Peyer's patch (tissue), 4 donors: ENCODE measurements around the gene STIP1. TPM values are rescaled to one million over a fixed set of nuclear protein-coding genes. Genes with fewer than 3 reads are reported as not detected.

Experiments used
- DNase-seq, 3 donors: peaks; one replicate each; pipeline ENCODE4 v3.0.0-alpha.2; 2017 to 2019
- H3K27ac ChIP-seq, 4 donors: fragments of 200-600 bp; sonication (generic); one replicate each; pipeline ENCODE4 v1.5.1; 2016 to 2019
- H3K27me3 ChIP-seq, 2 donors: fragments of 200-600 bp; sonication (generic); one replicate each; pipeline ENCODE4 v1.5.1; 2019
- H3K36me3 ChIP-seq, 3 donors: fragments of 200-600 bp; sonication (generic); one replicate each; pipeline ENCODE4 v1.5.1; 2016 to 2019
- H3K4me1 ChIP-seq, 4 donors: fragments of 200-600 bp; sonication (generic); one replicate each; pipeline ENCODE4 v1.5.1; 2016 to 2019
- H3K4me3 ChIP-seq, 4 donors: fragments of 200-600 bp; sonication (generic); 1 replicate in 3 of 4; 2 replicates in 1 of 4; pipeline ENCODE4 v1.5.1; 2016 to 2019; ENCODE audit warnings: mild to moderate bottlenecking in 1 of 4
- H3K9me3 ChIP-seq, 4 donors: fragments of 200-600 bp; sonication (generic); one replicate each; pipeline ENCODE4 v1.5.1; 2016 to 2019; ENCODE audit warnings: mild to moderate bottlenecking in 1 of 4
- CTCF ChIP-seq, 6 experiments: fragments of 450-650 bp in 4 of 6; fragments of 200-600 bp in 2 of 6; sonication (generic) in 1 of 6; IDR thresholded peaks; one replicate each; pipeline ENCODE4 v1.5.1; 2017 to 2019; ENCODE audit warnings: antibody characterized with exemption in 6 of 6, mild to moderate bottlenecking in 3 of 6, moderate library complexity in 1 of 6
- POLR2A ChIP-seq, 2 donors: fragments of 450-650 bp; IDR thresholded peaks; one replicate each; pipeline ENCODE4 v1.5.1; 2017; ENCODE audit warnings: antibody characterized with exemption in 2 of 2, mild to moderate bottlenecking in 2 of 2, moderate library complexity in 2 of 2
- total RNA-seq, 4 donors: library from RNA; depleted of rRNA; stranded (reverse); fragments of >200 nt; gene quantifications; one replicate each; pipeline ENCODE4 v1.1.0, GENCODE V29; 2016

The STIP1 gene
- total RNA-seq, 4 donors from 2014 or later, result 50.3 to 106 (median 67.0) TPM

- peak in 1 of 2 donors; percentile 52 for TF ChIP-seq POLR2A (IDR thresholded peaks at IDR 0.05)
- TF ChIP-seq CTCF (IDR thresholded peaks at IDR 0.05), result no peak
- Histone ChIP-seq H3K4me1 (peaks cover 0 to 59% (median 25%) of the 10 kb centered on the region in 4 donors), H3K27ac (peak within 1 kb of the TSS; percentile 90 to 94 (median 92)), H3K4me3 (peak within 1 kb of the TSS; percentile 54 to 89 (median 74)), H3K9me3 (no peaks in the 10 kb centered on the region), H3K36me3 (no peaks in the 10 kb centered on the region), H3K27me3 (no peaks in the 10 kb centered on the region)
- peak; percentile 95 to 99 (median 98) for DNase-seq
Measured at GRCh38 chr11:64230171-64230984, 44.4 kb downstream of the STIP1 start, which contains the start of gene DNAJC4. TSS of gene DNAJC4 (plus strand) at chr11:64230548. CDS start at chr11:64230855, 307 bp downstream.

- Histone ChIP-seq H3K27ac (peak overlapping the region; percentile 90 to 94 (median 92)), H3K4me1 (peaks cover 0 to 62% (median 29%) of the 10 kb centered on the region in 4 donors), H3K27me3 (no peaks in the 10 kb centered on the region), H3K36me3 (no peaks in the 10 kb centered on the region), H3K4me3 (peak overlapping the region; percentile 54 to 89 (median 74)), H3K9me3 (no peaks in the 10 kb centered on the region)
- TF ChIP-seq CTCF (IDR thresholded peaks at IDR 0.05) (no peak), POLR2A (IDR thresholded peaks at IDR 0.05) (no peak)
- DNase-seq, result no peak
Measured at GRCh38 chr11:64230985-64231365, 45.0 kb downstream of the STIP1 start.

- TF ChIP-seq POLR2A (IDR thresholded peaks at IDR 0.05), result no peak
- no peak for TF ChIP-seq CTCF (IDR thresholded peaks at IDR 0.05)
- DNase-seq, result no peak
- peak overlapping the region in 1 of 4 donors; percentile 89 for H3K4me3 ChIP-seq
- no peaks in the 10 kb centered on the region for H3K27me3 ChIP-seq
- H3K36me3 ChIP-seq, result no peaks in the 10 kb centered on the region
- H3K4me1 ChIP-seq, result peaks cover 0 to 67% (median 29%) of the 10 kb centered on the region in 4 donors
- peak overlapping the region in 1 of 4 donors; percentile 91 for H3K27ac ChIP-seq
- H3K9me3 ChIP-seq, result no peaks in the 10 kb centered on the region
Measured at GRCh38 chr11:64231546-64231945, 45.6 kb downstream of the STIP1 start.

- peaks cover 0 to 3% (median 0%) of the 10 kb centered on the region in 3 donors for H3K36me3 ChIP-seq
- DNase-seq, result no peak
- no peaks in the 10 kb centered on the region for H3K27me3 ChIP-seq
- H3K4me1 ChIP-seq, result peaks cover 0 to 63% (median 27%) of the 10 kb centered on the region in 4 donors
- H3K4me3 ChIP-seq, result no peak overlapping the region
- no peak for TF ChIP-seq CTCF (IDR thresholded peaks at IDR 0.05)
- TF ChIP-seq POLR2A (IDR thresholded peaks at IDR 0.05), result no peak
- peak overlapping the region in 1 of 4 donors; percentile 17 for H3K27ac ChIP-seq
- H3K9me3 ChIP-seq, result no peaks in the 10 kb centered on the region
Measured at GRCh38 chr11:64232182-64232966, 46.4 kb downstream of the STIP1 start.

GRCh38 chr11:64232967-64233315 is 47.0 kb downstream of the STIP1 start:
- Histone ChIP-seq H3K9me3 (no peaks in the 10 kb centered on the region), H3K4me1 (peaks cover 0 to 63% (median 24%) of the 10 kb centered on the region in 4 donors), H3K4me3 (no peak overlapping the region), H3K36me3 (peaks cover 0 to 8% (median 0%) of the 10 kb centered on the region in 3 donors), H3K27me3 (no peaks in the 10 kb centered on the region), H3K27ac (peak overlapping the region in 1 of 4 donors; percentile 17)
- TF ChIP-seq POLR2A (IDR thresholded peaks at IDR 0.05) (no peak), CTCF (IDR thresholded peaks at IDR 0.05) (no peak)
- no peak for DNase-seq
